HG02571 (cell line): Measurements from ENCODE around the gene CNTF.
"Not testable (repeated sequence)": the region's sequence is repeated elsewhere in the genome, so short reads cannot be mapped to it uniquely, and the experiment has no call there.

ENCODE experiments used
- ATAC-seq: cut with Tn5 transposase; IDR thresholded peaks from one replicate; pipeline ENCODE4 v1.9.1; 2021; ENCODE audit warnings: mild to moderate bottlenecking, moderate library complexity; ENCODE audit not compliant: unreplicated experiment

CNTF gene, protein sequence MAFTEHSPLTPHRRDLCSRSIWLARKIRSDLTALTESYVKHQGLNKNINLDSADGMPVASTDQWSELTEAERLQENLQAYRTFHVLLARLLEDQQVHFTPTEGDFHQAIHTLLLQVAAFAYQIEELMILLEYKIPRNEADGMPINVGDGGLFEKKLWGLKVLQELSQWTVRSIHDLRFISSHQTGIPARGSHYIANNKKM

DNA sequence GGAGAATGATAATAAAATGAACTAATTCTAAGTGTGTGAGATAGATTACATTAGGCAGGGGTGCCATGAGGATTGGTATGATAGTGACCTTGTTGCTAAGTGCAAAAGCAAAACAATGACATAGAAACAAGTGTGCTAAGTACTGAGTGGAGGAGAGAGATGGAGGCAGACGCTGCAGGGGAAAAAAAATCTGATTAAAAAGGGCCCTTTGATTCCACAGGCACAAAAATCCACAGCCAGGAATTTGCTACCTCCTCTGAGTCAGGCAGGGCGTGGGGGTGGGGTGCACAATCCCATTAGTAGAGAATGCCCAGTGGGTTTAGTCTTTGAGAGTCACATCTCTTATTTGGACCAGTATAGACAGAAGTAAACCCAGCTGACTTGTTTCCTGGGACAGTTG, at the start of gene CNTF:
Gene CNTF, plus strand, starts transcription at position 322 of the 400 bp plus-strand sequence. CDS start 88 bp downstream, outside the sequence.
- no peak for ATAC-seq

DNA sequence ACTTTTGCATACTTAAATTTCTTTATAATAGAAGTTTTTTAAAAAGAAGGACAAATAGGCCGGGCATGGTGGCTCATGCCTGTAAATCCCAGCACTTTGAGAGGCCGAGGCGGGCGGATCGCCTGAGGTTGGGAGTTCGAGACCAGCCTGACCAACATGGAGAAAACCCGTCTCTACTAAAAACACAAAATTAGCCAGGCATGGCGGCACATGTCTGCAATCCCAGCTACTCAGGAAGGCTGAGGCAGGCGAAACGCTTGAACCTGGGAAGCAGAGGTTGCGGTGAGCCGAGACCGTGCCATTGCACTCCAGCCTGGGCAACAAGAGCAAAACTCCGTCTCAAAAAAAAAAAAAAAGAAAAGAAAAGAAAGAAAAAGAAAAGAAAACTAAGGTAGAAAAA, 49.6 kb upstream of the CNTF start:
- ATAC-seq, result not testable (repeated sequence)

DNA sequence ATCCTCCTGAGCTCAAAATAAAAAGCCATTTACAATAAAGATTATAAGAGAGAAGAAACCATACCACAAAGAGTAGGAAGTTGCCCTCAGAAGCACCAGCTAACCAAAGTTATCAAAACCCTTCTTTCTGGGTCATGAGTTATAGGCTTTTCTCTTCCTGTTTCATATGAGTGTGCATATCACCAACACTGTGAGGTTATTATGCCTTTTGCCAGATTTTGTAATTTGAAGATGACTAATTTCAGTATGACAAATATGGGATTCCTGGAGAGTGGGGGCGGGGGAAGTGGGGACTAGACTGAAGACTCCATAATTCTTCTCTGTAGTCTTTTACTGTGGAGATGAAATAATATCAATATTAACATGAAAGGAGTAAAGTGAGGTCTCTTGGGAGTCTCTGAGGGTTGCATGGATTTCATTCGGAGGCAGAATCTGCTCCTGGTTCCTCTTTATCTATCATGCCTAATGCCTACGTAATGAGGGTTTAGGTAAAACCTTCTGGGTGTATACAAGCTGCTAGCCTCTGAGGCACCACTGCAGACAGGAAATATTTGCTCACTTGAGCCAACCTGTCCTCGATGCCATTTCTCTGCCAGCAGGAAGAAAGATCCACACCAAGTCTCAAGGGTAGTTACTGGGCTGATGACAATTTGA, 48.9 kb upstream of the CNTF start:
- no peak for ATAC-seq

DNA sequence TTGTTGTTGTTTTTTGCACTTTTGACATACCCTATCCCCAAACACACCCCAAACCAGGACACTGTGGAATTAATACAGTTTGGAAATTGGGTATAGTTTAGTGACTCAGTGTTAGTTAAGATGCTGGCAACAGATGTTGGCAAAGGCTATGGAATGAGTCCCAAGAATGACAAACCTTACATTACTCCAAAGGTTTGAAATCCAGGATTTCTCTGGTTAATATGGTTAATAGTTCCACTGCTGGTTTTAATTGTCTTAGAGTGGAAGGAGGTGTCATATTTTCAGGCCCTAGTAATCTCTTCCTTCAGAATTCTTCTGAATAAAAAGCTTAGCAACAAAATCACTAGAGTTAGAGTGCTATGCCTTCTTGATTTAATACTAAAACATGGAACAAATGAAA, 47.6 kb upstream of the CNTF start:
- ATAC-seq, result no peak

DNA sequence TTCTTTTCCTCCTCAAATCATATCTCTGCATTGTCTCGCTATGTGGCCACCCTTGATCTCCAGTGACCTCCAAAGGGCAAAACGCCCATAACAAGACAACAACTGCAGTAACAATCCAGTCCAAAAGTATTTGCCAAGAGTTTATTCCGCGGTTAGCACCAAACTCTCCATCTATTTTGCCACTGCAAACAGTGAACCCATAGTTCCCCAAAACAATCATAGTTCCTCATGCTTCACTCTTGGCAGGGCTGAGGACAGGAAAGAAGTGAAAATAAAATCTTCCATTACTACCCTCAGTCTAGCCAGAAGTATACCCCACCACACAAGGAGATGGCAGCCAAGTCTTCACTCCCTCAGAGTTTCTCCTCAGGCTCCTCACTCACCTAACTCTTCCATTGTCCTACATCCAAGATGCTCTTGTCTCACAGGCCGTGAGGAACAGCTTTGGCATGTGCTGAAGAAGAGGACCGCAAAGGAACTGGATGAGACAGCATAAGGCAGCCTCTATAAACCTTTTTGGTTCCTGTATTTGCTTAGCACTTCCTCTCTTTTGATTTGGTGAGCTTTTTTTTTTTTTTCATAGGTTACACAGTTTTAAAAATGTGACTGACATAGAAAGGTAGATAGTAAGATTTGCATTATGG, 47.0 kb upstream of the CNTF start, which contains the start of gene LPXN:
Gene LPXN, minus strand, starts transcription at position 480 of the 644 bp plus-strand sequence. Its CDS starts 84 bp downstream, at position 396.
- no peak for ATAC-seq

DNA sequence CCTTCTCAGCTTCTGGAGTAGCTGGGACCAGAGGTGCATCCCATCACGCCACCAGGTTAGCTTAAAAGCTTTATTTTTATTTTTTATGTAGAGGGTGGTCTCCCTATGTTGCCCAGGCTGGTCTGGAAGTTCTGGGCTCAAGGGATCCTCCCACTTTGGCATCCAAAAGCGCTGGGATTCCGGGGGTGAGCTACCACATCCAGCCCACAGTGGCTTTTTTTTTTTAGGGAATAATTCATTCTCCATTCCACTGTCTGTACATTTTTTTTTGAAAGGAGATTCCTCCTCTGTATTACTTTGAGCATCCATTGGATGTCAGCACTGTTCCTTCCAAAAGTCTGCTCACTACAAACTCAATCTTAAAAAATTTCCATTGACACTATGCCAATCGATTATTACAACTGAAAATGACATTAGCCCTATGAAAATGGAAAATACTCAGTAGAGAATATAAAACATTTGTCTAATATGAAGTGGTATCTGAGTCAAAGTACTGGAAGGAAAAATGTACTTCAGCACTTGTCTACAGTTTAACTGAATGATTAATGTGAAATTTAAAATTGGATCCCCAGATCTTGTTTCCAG, 45.5 kb upstream of the CNTF start:
- ATAC-seq, result no peak

DNA sequence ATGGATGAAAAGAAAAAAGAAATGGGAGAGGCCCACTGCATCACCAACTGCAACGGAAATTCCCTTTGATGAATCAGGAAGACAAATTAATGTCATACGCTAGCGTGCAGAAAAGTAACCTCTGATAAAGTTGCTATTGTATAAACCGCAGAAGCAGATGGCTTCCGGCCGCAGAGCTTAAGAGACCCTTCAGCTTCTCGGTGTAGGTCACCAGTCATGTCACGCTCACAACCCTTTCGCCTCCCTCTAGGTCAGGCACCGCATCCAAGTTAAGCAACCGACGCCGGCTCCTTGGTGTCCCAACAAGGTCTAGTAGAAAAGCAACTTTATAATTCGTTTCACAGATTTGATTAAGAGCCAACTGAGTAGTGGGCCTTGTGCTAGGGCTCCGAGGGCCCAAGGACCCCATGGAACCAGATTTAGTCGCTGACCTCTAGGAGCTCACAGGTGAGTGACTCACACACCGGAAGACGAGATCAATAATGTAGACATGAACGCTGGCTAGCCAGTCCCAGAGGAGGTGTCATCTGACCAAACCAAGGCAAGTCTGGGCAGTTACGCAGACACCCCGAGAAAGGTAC, 44.8 kb upstream of the CNTF start:
- peak; percentile 45 for ATAC-seq

DNA sequence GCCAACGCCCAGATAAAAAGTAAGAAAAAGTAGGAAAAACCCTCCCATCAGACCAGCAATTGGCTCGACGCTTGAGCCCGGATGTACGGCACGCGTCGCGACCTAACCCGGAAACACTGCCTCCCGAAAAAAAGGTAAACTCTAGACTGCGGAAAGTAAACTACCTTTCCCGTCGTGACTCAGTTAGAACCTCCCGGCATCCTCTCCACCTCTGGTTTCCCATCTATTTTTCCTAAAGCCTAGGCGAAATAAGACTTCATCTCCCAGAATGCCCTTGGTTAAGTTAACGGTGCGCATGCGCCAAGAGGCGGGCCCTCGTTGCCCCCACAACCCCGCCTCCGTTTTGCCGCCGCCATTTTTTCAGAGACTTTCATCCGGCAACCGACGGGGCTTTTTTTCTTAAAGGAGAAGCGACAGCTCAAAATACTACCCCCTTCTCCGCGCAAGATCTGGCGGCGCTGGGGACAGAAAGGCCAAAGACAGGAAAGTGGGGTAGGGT, 44.3 kb upstream of the CNTF start:
- ATAC-seq, result peak; percentile 35

DNA sequence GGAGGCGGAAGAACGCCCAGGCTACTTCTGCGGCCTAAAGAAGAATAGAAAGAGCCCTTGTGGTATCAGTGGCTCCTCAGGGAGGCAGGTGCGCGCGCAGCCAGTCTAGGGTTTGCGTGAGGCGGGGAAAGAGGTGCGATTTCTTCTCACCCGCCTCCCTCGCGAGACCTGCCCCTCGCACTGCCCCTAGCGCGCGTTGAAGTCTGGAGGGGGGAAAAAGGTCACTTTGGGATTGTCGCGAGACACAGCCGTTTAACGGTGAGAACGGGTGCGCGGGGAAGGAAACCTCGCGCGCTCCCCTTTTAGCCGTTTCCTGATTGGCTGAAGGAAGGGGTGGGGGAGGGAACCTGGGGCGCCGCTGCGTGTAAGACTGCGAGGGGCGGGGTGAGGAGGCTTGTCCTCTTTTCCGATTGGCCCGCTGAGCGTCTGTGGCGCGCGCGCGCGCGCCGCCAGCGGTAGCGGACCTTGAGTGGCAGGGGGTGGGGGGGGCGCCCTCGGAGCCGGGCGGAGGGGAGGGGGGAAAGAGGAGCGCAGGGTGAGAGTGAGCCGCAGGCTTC, 43.8 kb upstream of the CNTF start, which contains the start of gene ZFP91:
Gene ZFP91, plus strand, starts transcription at position 429 of the 557 bp plus-strand sequence. CDS start 219 bp downstream, outside the sequence.
- peak; percentile 33 for ATAC-seq

DNA sequence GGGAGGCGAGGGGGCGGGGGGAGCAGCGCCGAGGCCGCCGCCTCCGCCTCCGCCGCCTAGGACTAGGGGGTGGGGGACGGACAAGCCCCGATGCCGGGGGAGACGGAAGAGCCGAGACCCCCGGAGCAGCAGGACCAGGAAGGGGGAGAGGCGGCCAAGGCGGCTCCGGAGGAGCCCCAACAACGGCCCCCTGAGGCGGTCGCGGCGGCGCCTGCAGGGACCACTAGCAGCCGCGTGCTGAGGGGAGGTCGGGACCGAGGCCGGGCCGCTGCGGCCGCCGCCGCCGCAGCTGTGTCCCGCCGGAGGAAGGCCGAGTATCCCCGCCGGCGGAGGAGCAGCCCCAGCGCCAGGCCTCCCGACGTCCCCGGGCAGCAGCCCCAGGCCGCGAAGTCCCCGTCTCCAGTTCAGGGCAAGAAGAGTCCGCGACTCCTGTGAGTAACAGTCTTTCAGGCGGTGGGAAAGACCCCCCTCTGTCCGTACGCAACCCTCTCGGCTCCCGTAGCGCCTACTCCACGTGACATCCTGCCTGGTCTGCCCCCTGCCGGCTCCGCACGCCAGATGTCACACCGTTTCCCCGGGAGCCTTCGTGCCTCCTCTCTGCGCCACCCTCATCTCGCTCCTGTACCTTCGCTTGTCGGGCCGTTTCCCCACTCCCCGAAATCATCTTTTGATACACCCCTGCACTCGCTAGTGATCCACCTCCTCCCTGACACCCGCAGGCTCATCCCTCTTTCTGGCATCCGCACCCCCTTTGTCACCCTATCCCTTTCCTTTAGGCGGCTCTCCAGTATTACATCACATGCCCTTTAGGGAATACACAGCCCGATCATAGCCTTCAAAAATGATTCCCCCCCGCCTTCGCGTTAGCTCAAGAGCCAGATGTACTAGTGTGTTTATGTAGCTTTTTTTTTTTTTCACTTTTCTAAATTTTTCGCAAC, 43.0 kb upstream of the CNTF start:
- peak; percentile 43 for ATAC-seq

DNA sequence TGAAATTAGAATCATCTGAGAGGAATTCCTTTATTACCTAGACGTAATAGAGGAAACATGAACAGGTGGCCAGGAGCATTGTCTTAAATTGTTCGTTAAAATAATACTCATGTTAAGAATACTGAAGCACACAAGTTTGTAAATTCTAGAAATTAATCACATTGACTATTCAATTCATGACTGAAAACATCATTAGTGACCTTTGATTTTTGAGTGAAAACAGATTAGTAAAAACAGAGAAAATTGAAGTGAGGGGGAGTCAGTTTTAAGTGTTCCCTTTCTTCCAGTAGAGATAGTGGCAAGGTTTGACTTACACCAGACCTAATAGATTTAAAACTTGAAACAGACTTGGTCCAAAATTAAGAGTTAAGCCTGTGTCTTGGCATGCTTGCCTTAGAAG, 42.2 kb upstream of the CNTF start:
- ATAC-seq, result no peak

DNA sequence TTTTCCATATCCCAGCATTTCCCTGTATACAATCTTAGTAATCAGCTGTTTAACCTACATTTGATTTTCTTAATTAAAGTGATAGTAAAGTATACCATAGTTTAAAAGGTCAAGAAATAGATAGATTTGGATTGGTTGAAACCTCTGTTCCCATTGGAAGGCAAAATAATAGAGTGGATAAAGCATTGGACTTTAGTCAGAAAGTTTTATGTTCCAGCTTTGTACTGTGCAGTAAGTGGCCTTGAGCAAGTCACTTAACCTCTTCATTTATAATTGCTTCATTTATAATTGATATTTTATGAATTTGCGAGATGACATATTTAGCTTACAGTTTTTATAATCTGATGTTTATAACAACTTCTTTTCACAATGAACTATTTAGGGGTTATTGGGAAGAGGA, 40.0 kb upstream of the CNTF start:
- no peak for ATAC-seq

DNA sequence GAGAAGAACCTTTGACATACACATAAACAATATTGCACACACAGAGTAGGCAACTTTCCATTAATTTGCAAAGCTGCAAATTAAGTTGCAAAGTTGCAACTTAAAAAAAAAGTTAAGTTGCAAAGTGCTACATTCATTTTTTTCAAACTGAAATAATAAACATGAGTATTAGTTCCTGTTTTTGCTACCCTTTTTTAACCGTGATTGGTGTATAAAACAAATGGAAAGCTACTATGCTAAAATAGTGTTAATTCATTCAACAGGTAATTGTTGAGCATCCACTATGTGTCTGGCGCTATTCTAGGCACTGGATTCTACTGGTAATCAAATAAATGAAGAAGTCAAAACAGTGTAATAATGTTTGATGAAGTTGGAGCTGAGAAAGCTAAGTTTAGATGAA, 35.5 kb upstream of the CNTF start:
- no peak for ATAC-seq

DNA sequence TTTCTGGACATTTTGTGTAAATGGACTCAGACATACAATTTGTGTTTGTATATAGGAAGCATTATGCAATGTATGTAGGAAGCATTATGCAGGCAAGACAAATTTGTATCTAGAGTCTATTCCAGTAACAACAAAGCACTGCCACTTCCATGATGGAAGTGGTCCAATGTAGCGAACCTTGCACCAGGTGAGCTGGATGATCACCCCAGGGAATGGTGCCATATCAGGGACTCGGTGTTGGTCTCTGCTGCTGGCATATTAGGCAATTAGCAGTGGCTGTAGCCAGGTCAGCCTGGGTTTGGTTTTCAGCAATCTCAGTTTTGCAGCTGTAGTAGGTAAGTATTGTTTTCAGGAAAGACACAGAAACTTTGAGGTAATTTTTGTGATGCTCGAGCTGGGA, 30.8 kb upstream of the CNTF start:
- ATAC-seq, result no peak

DNA sequence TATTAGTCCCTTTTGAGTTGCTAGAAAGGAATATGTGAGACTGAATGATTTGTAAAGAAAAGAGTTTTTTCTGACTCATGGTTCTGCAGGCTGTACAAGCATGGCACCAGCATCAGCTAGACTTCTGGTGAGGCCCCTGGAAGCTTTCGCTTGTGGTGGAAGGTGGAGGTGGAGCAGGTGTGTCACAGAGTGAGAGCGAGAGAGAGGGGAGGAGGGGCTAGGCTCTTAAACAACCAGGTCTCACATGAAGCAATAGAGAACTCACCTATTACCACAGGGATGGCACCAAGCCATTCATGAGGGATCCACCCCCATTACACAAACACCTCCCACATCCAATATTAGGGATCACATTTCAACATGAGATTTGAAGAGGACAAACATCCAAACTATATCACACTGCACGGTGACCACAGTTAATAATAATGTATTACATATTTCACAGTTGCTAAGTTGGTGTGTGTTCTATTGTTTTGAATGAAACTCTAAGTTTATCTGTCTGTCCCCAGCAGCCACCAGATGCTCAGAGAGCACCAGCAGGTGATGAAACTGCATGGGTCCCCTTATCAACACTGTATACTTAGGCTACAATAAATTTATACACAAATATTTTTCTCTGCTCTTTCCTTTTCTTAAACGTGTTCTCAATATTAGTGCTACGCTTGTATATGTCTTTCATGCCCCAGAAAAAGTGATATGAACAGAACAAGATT, 29.5 kb upstream of the CNTF start:
- no peak for ATAC-seq

DNA sequence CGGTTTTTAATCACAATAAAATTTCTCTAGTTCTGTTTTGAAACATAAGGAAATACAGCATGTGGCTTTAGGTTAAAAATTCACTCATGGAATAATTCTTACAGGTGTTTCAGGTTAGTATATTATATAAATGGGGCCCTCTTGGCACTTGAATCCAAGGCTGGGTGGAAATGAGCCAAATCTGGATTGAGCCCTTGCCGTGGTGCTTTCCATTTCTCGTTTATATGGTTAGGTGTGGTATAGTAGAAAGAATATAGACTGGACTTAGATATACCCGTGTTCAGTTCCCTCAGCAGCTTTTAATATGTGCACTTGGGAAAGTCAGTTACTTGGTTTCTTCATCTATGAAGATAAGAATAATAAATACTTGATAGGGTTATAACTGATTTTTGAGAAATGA, 27.6 kb upstream of the CNTF start:
- ATAC-seq, result no peak

DNA sequence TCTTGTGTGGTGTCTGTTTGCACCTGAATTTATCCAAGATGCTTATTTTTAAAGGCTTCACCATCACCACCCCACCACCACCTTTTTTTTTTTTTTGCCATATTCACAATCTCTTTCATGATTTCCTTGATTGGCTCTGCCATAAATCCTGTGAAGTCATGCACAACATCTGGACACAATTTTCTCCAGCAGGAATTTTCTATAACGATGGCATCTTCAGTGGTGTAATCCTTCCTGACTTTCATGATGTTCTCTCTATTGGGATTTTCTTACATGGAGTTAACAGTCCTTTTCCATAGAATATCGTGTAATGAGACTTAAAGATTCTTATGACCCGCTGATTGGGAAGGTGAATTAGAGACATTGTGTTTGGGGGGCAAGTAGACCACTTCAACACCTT, 25.8 kb upstream of the CNTF start:
- ATAC-seq, result no peak

DNA sequence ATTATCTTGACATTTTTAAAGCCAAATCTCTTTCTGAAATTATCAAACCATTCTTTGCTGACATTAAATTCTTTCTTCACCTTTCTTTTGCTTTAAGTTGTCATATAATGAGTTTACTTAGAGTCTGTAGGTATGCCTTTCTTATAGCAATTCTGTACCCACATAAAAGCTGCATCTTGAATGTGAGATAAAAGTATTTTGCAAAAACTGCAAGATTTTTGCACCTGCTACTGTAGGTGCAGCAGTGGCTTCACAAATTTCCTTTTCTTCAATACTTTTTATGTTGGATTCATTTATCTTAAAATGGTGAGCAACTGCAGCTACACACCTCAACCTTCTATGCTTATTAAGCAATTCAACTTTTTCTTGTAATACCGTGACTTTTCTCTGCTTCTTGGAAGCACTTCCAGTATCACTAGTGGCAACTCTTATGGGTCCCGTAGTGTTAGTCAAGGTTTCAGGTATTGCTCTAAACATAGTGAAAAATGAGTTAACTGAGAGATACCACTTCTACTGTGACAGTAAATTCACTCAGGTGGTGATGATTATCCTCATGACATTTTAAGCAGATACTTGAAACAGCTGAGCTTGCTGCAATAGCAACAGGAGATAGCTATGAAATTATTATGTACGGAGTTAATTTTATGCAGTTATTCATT, 24.9 kb upstream of the CNTF start:
- no peak for ATAC-seq

DNA sequence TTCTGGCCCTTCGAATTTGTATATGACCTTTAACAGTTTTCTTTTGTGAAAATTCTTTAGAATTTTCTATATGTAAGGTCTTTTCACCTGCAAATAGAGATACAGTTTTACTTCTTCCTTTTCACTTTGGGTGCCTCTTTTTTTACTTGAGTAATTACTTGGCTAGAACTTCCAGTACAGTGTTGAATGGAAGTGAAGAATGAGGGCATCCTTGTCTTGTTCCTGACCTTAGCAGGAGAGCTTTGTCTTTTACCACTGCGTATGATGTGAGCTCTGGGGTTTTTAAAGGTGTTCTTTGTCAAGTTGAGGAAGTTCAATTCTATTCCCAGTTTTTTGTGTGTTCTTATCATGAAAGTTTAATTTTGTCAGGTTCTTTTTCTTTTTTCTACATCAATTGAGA, 22.0 kb upstream of the CNTF start:
- ATAC-seq, result no peak
